ENCODE data around the gene PEF1.

The PEF1 gene

GRCh38 chr1:31626223-31627207, 18.2 kb downstream of the PEF1 start:
- DNase-seq = no peak

- no peak for DNase-seq
Observed at GRCh38 chr1:31625561-31626222, 19.0 kb downstream of the PEF1 start.

- no peak for DNase-seq
Observed at GRCh38 chr1:31624731-31625514, 19.8 kb downstream of the PEF1 start.

GRCh38 chr1:31624309-31624708, 20.4 kb downstream of the PEF1 start:
- no peak for DNase-seq

- no peak for DNase-seq
Observed at GRCh38 chr1:31623365-31623764, 21.3 kb downstream of the PEF1 start.

- no peak for DNase-seq
Observed at GRCh38 chr1:31621847-31622730, 22.6 kb downstream of the PEF1 start.

GRCh38 chr1:31621498-31621820, 23.2 kb downstream of the PEF1 start:
- DNase-seq = no peak

- no peak for DNase-seq
Observed at GRCh38 chr1:31620631-31621497, 23.8 kb downstream of the PEF1 start.

- no peak for DNase-seq
Observed at GRCh38 chr1:31618916-31619846, 25.5 kb downstream of the PEF1 start.

- DNase-seq = peak; percentile 54 to 64
Observed at GRCh38 chr1:31617916-31618746, 26.5 kb downstream of the PEF1 start.

GRCh38 chr1:31617218-31617915, 27.3 kb downstream of the PEF1 start, which contains the start of gene HCRTR1:
Gene HCRTR1, plus strand, starts transcription at chr1:31617689. Its CDS starts 1,504 bp downstream, at chr1:31619193.
- DNase-seq = no peak

- no peak for DNase-seq
Observed at GRCh38 chr1:31615939-31616338, 28.7 kb downstream of the PEF1 start.

GRCh38 chr1:31615414-31615813, 29.3 kb downstream of the PEF1 start:
- DNase-seq = no peak

- DNase-seq = no peak
Observed at GRCh38 chr1:31614414-31615005, 30.2 kb downstream of the PEF1 start.

- no peak for DNase-seq
Observed at GRCh38 chr1:31609514-31610118, 35.1 kb downstream of the PEF1 start.

- DNase-seq = no peak
Observed at GRCh38 chr1:31607360-31607759, 37.3 kb downstream of the PEF1 start.

GRCh38 chr1:31605908-31606427, 38.7 kb downstream of the PEF1 start:
- peak; percentile 38 to 45 for DNase-seq

Data from stimulated activated CD4-positive, alpha-beta T cell treated with anti-CD3 and anti-CD28 coated beads, Interleukin-2, amount 100 ng/mL, for 24 hours (primary cell).